HAP-1 (cell line): Measurements from ENCODE around the gene KRT33A.

Source experiments
- DNase-seq, 2 experiments: peaks; one replicate each; pipeline ENCODE4 v3.0.0-alpha.2; 2016 to 2020; ENCODE audit warnings: low spot score in 2 of 2
- H3K27me3 ChIP-seq: fragments of 250-450 bp; sonication (Bioruptor Pico); 2 replicates; pipeline ENCODE4 v1.5.1; 2020; ENCODE audit warnings: low read depth, mild to moderate bottlenecking, moderate library complexity
- H3K36me3 ChIP-seq: fragments of 250-450 bp; sonication (Bioruptor Pico); replicated peaks from 2 replicates; pipeline ENCODE4 v1.5.1; 2020; ENCODE audit warnings: mild to moderate bottlenecking
- H3K4me1 ChIP-seq: fragments of 250-450 bp; sonication (Bioruptor Pico); 2 replicates; pipeline ENCODE4 v1.5.1; 2020; ENCODE audit warnings: mild to moderate bottlenecking
- H3K4me3 ChIP-seq: fragments of 250-450 bp; sonication (Bioruptor Pico); 2 replicates; pipeline ENCODE4 v1.5.1; 2020; ENCODE audit warnings: mild to moderate bottlenecking, moderate library complexity
- H3K9me3 ChIP-seq: fragments of 250-450 bp; sonication (Bioruptor Pico); 2 replicates; pipeline ENCODE4 v1.5.1; 2020; ENCODE audit warnings: mild to moderate bottlenecking, moderate library complexity
- in situ Hi-C: fragments of 300-500 bp; cut with MboI; formaldehyde crosslinking; loops from 3 replicates; pipeline ENCODE4 v1.14.3; 2020; ENCODE audit warnings: low sequenced_read_pairs, inconsistent platforms, mixed read lengths

The KRT33A gene

DNA sequence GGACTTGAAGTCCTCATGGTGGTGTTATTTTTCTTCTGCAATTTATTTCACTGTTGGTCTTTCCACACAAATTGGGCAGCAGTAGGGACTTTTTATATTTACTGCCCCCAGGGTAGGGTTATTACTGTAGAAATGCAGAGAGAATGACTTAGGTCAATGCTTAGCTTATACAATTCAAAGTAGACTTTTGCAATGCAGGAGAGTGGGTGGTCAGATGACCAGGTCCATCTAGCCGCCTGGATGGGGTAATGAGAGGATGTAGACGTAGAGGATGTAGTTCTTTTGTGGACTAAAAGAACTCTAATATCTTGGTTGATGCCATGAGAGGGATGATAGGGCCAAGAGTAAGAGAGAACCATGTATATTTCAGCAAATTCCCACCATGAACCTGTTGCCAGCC lies 32.4 kb downstream of the KRT33A start:
- no peaks in the 10 kb centered on the region for H3K9me3 ChIP-seq
- H3K4me1 ChIP-seq = no peaks in the 10 kb centered on the region
- H3K27me3 ChIP-seq = peaks cover 8% of the 10 kb centered on the region; the same call in 1 of the 2 replicates
- DNase-seq = no peak
- in situ Hi-C loops = no loop called here
- H3K36me3 ChIP-seq = no peaks in the 10 kb centered on the region
- H3K4me3 ChIP-seq = no peak overlapping the region

DNA sequence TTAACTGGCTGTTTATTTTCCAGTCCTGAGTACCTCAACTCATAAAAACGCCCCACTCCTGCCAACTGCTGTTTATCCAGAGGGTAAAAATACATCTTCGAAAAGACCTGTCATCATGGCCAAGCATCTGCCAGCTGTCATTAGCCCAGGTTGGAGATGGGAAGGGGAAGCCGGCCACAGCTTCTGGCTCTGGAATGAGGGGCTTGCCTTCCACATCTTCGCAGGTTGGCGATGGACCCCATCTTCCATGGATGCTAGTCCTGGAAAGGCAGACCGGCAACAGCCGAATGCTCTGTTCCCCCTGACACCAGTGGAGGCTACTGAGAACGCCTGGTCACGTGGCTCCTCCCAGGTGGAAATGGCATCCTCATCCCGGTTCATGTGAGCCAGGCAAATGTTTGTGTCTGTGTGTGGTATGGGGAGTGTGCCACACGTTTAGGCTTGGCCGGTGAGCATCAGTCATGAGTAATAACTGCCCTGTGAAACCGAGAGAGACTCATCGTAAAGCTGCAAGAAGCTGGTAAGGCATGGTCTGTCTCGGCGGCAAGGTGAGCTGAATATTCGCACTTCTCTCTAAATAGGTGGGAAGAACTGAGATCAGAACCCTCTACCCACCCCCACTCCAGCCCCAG lies 34.7 kb downstream of the KRT33A start:
- H3K36me3 ChIP-seq = no peaks in the 10 kb centered on the region
- DNase-seq = no peak
- H3K4me3 ChIP-seq = no peak overlapping the region
- H3K4me1 ChIP-seq = no peaks in the 10 kb centered on the region
- in situ Hi-C loops = no loop called here
- H3K27me3 ChIP-seq = peaks cover 8% of the 10 kb centered on the region
- no peaks in the 10 kb centered on the region for H3K9me3 ChIP-seq

DNA sequence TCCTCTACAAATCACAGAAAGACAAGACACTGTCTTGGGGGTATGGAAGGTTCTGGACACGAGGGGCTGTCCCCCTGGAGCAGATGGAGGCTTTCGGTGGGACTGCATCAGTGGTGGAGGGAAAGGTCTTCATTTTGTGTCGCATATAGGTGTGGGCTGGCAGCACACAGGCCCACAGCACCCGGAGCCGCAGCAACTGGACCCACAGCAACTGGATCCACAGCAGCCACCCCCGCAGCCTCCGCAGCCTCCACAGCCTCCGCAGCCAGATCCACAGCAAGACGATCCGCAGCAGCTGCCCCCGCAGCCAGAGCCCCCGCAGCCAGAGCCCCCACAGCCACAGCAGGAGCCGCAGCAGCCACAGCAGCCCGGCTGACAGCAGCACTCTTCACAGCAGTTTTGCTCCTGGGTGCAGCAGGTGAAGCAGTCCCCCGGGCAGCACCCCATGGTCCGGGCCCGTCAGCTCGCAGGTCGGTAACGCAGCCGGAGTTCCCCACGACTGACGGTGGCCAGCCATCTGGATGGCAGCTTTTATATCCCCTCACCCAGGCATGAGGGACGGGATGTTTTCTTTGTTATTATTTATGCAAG lies 35.3 kb downstream of the KRT33A start, which contains the start of gene KRTAP17-1:
TSS of gene KRTAP17-1 (minus strand) at position 507 of the 591 bp plus-strand sequence. CDS start at position 447, 60 bp downstream.
- in situ Hi-C loops = no loop called here
- no peak for DNase-seq
- H3K4me3 ChIP-seq = no peak within 1 kb of the TSS

DNA sequence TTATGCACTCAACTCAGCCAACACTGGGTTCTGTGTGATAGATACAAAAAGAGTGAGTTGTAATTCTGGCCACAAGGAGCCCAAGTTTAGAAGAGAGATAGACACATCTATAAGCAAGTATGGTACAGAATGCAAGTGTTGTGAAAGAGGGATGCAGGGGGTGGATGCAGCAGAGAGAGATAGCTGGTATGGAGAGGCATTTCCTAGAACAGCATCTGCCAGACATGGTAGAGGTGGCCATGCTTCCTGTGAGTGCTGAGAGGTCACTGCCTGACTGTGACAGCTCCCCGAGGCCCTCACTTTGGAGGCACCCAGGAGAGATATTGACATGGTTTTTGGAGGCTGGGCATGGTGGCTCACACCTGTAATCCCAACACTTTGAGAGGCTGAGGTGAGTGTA lies 39.5 kb downstream of the KRT33A start:
- no peaks in the 10 kb centered on the region for H3K36me3 ChIP-seq
- no peaks in the 10 kb centered on the region for H3K4me1 ChIP-seq
- no peak for DNase-seq
- no peaks in the 10 kb centered on the region for H3K9me3 ChIP-seq
- H3K4me3 ChIP-seq = no peak overlapping the region
- no peaks in the 10 kb centered on the region; the same call in 1 of the 2 replicates for H3K27me3 ChIP-seq
- in situ Hi-C loops = no loop called here

More for the DNA sequence above, 35.3 kb downstream of the KRT33A start, which contains the start of gene KRTAP17-1:
- Histone ChIP-seq H3K4me1 (no peaks in the 10 kb centered on the region), H3K27me3 (peaks cover 8% of the 10 kb centered on the region), H3K36me3 (no peaks in the 10 kb centered on the region), H3K9me3 (no peaks in the 10 kb centered on the region)

DNA sequence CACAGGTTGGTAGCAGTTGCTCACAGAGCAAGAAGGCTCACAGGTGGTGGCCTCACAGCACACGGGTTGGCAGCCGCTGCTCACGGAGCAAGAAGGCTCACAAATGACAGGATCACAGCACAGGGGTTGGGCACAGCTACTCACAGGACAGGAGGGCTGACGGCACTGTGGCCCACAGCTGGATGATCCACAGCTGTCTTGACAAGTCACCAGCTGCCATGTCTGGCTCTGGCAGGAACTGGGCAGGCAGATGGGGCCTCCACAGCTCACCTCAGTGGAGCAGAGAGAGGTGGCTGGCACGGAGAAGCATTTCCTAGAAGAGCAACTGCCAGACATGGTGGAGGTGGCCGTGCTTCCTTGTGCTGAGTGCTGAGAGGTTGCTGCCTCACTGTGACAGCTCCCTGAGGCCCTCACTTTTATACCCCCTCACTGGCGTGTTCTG lies 41.7 kb downstream of the KRT33A start, which contains the start of gene KRTAP16-1:
TSS of gene KRTAP16-1 (minus strand) at position 392 of the 442 bp plus-strand sequence. CDS start at position 336, 56 bp downstream.
- Histone ChIP-seq H3K36me3 (no peaks in the 10 kb centered on the region), H3K4me1 (no peaks in the 10 kb centered on the region), H3K4me3 (no peak within 1 kb of the TSS), H3K9me3 (no peaks in the 10 kb centered on the region), H3K27me3 (peaks cover 2% of the 10 kb centered on the region; the same call in 1 of the 2 replicates)
- in situ Hi-C loops = no loop called here
- DNase-seq = no peak

DNA sequence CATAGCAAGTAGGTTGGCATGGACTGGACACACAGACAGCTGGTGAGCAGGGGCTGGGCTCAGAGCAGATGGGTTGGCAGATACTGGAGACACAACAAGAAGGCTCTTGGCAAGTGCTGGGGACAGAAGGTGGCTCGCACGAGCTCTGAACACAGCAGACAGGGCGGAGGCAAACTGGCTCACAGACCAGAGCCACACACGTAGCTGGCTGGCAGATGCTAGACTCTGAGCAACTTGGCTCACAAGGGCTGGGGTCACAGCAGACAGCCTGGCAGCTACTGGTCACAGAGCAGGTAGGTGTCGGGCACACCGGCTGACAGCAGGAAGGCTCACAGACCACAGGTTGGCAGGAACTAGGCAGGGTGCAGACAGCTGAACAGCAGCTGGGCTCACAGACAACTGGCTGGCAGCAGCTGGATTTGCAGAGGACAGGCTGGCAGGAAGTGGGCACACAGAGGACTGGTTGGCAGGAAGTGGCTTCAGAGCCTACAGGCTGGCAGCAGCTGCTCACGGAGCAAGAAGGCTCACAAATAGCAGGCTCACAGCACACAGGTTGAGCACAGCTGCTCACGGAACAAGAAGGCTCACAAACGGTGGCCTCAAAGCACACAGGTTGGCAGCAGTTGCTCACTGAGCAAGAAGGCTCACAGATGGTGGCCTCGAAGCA lies 42.2 kb downstream of the KRT33A start:
- in situ Hi-C loops = no loop called here
- Histone ChIP-seq H3K4me1 (no peaks in the 10 kb centered on the region), H3K9me3 (no peaks in the 10 kb centered on the region), H3K36me3 (no peaks in the 10 kb centered on the region), H3K27me3 (peaks cover 2% of the 10 kb centered on the region; the same call in 1 of the 2 replicates), H3K4me3 (no peak overlapping the region)
- DNase-seq = no peak

DNA sequence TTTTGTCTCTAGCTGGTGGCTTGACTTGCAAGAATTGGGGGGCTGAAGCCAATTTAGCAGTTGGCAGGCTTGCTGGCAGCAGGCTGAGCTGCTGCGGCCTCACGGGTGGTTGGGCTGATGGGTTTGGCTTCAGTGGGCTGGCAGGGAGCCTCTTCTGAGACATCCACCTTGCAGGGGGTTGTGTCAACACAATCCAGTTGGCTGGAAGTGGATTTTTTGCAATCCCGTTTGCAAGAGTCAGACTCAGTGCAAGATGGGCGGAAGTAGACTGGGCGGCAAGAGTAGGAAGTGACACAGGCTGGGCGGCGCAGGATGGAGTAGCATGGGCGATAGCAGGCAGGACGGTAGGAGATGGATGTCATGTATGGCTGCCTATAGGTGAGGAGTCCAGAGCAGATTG lies 43.0 kb downstream of the KRT33A start:
- in situ Hi-C loops = no loop called here
- no peaks in the 10 kb centered on the region for H3K36me3 ChIP-seq
- no peak for DNase-seq
- H3K27me3 ChIP-seq = peaks cover 2% of the 10 kb centered on the region; the same call in 1 of the 2 replicates
- H3K4me1 ChIP-seq = no peaks in the 10 kb centered on the region
- no peak overlapping the region for H3K4me3 ChIP-seq
- no peaks in the 10 kb centered on the region for H3K9me3 ChIP-seq

DNA sequence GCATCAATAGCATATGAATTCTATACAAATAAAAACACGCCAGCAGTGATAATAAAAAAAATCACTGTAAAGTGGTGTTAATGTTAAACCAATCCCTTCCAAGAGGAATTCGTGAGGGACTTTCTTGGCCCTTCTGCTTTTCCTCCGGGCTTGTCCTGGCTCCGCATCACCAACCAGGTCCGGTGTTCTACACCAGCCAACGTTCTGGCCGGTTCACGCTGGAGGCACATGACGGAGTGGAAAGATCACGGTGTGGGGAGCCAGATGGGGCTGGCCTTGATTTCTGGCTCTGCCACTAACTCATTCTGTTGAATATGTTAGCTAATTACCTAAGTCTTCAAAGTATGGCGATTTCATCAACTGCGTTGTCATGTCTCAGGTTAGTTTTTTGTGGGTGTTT lies 46.5 kb downstream of the KRT33A start:
- no peak for DNase-seq
- no peaks in the 10 kb centered on the region for H3K4me1 ChIP-seq
- H3K4me3 ChIP-seq = no peak overlapping the region
- no peaks in the 10 kb centered on the region for H3K9me3 ChIP-seq
- in situ Hi-C loops = no loop called here
- no peaks in the 10 kb centered on the region for H3K36me3 ChIP-seq
- H3K27me3 ChIP-seq = peaks cover 2% of the 10 kb centered on the region; the same call in 1 of the 2 replicates

DNA sequence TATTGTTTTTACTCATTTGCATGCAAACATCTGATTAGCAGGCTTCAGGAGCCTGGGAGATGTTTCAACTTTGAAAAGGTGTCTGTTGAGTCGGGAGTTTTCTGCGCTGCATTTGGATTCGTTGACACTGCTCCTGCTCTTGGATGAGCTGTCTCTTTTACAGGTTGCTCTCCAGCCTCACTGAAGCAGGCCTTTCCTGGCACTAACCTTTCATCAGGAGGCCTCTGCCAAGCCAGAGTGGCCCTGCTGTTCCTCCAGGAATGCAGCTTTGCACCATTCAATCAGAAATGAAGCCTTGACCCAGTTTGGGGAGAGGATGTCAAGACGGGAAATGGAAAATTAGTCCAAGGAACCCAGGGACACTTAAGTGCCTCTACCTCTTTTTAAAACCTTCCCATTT lies 47.6 kb downstream of the KRT33A start:
- Histone ChIP-seq H3K36me3 (no peaks in the 10 kb centered on the region), H3K27me3 (peaks cover 2% of the 10 kb centered on the region; the same call in 1 of the 2 replicates), H3K4me1 (no peaks in the 10 kb centered on the region), H3K4me3 (no peak overlapping the region), H3K9me3 (no peaks in the 10 kb centered on the region)
- no peak for DNase-seq
- in situ Hi-C loops = no loop called here

DNA sequence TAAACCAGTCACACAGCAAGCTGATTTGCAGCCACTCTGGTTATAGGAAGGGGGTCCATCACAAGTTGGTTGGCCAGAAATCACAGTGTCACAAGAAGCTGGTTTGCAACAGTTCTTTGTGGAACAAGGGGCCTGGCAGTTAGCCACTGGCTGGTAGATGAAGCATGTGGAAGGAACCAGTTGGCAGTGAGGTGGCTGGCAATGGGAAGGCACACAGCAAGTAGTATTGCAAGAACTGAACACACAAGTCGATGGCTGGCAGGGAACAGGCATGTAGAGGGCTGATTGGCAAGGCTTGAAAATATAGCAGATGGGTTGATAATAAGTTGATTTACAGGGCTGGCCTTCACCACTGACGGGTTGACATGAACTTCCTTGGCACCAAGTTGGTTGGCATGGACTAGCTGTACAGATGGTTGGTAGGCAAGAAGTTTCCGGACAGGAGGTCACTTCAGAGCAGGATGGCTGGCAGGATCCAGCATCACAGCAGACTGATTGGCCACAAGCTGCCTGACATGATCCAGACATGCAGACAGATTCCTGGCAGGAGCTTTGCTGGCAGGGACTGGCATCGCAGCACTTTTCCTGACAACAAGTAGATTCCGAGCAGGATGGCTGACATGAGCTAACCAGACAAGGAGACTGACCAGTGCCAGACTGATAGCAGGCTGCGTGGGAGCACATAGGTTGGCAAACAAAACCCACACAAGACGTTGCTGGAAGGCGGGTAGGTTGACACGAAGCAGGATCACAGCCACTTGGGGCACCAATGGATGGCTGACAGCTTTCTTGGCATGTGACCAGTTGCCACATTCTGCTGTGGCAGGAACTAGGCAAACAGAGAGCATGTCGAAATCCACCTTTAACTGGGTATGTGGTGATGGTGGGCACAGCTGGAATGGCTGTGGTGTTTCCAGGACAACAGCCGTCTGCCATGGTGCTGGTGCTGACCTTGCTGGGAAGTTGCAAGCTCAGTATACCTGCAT lies 48.4 kb downstream of the KRT33A start, which contains the start of gene KRTAP29-1:
TSS of gene KRTAP29-1 (minus strand) at position 936 of the 986 bp plus-strand sequence. CDS start at position 936, 0 bp downstream.
- Histone ChIP-seq H3K27me3 (peaks cover 2% of the 10 kb centered on the region; the same call in 1 of the 2 replicates), H3K4me1 (no peaks in the 10 kb centered on the region), H3K36me3 (no peaks in the 10 kb centered on the region), H3K4me3 (no peak within 1 kb of the TSS), H3K9me3 (no peaks in the 10 kb centered on the region)
- DNase-seq = no peak
- in situ Hi-C loops = no loop called here

DNA sequence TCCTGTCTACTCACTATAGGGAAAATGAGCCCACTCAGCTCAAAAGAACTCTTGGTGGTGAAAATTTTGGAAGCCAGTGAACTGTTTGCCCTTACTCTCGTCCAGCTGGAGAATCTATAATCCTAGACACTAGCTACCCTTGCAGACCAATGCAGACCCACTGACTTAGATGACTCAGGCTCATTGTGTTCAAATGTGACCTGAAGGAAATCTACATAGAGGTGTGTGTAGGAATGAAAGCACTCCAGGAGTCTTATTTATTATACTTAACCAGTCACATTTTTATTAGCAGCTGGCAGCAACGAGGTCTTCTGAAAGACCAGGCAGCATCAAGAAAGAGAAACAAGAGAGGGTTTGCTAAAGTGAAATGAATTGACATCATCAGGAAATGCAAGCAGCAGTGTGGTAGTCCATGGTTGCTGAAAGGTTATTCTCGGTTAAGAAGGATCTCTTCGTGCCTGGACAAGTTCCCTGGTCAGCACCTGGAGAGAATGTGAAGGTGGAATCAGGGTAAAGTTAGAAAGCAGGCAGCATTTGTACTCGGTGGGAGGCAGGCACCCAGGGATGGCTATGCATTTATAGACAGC lies 49.3 kb downstream of the KRT33A start:
- Histone ChIP-seq H3K9me3 (no peaks in the 10 kb centered on the region), H3K4me3 (no peak overlapping the region), H3K36me3 (no peaks in the 10 kb centered on the region), H3K4me1 (no peaks in the 10 kb centered on the region), H3K27me3 (peaks cover 2% of the 10 kb centered on the region; the same call in 1 of the 2 replicates)
- no peak for DNase-seq
- in situ Hi-C loops = no loop called here

DNA sequence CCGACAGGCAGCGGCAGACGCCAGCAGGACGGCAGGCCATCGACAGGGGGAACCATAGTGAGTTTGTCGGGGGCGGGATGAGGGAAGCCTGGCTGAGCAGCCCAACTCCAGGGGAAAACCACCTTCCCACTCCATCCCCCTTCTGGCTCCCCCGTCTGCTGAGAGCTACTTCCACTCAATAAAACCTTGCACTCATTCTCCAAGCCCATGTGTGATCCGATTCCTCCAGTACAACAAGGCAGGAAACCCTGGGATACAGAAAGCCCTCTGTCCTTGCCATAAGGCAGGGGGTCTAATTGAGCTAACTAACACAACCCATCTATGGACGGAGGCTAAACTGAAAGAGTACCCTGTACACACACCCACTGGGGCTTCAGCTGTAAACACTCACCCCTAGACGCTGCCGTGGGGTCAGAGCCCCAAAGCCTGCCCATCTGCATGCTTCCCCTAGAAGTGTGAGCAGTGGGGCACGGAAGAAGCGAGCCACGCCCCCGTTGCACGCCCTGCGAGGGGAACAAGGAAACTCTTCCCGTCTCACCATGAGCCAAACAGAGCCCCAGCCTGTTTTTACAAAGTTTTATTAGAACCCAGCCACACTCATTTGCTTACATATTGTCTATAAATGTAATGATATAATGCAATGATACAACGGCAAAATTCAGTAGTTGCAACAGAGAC lies 52.0 kb downstream of the KRT33A start:
- DNase-seq = no peak
- no peaks in the 10 kb centered on the region for H3K27me3 ChIP-seq
- in situ Hi-C loops = no loop called here
- no peaks in the 10 kb centered on the region for H3K4me1 ChIP-seq
- H3K36me3 ChIP-seq = no peaks in the 10 kb centered on the region
- H3K4me3 ChIP-seq = no peak overlapping the region
- H3K9me3 ChIP-seq = no peaks in the 10 kb centered on the region
